H9 (cell line): ENCODE data around the gene NSF. TPM values are rescaled to one million over a fixed set of nuclear protein-coding genes. Genes with fewer than 3 reads are reported as not detected.

Experiments
- DNase-seq: peaks from one replicate; pipeline ENCODE4 v3.0.0-alpha.2; 2017
- H2AFZ ChIP-seq: one replicate; pipeline ENCODE4 v1.6.1; 2013; ENCODE audit warnings: mild to moderate bottlenecking, low read length, control low read depth, moderate library complexity
- H2AK5ac ChIP-seq: 2 replicates; pipeline ENCODE4 v1.6.1; 2013; ENCODE audit warnings: low read length, control low read depth, mixed read lengths; ENCODE audit not compliant: insufficient read length
- H2BK120ac ChIP-seq: one replicate; pipeline ENCODE4 v1.6.1; 2013; ENCODE audit warnings: low read depth, mild to moderate bottlenecking, low read length, control low read depth, inconsistent platforms; ENCODE audit not compliant: poor library complexity, severe bottlenecking
- H2BK12ac ChIP-seq: 2 replicates; pipeline ENCODE4 v1.6.1; 2013; ENCODE audit warnings: low read length, control low read depth, mixed read lengths, low read depth; ENCODE audit not compliant: insufficient read length
- H2BK15ac ChIP-seq: 2 replicates; pipeline ENCODE4 v1.6.1; 2013; ENCODE audit warnings: low read depth, low read length, control low read depth
- H2BK20ac ChIP-seq: one replicate; pipeline ENCODE4 v1.6.1; 2013; ENCODE audit warnings: low read depth, mild to moderate bottlenecking, low read length, control low read depth, inconsistent platforms; ENCODE audit not compliant: poor library complexity, severe bottlenecking
- H2BK5ac ChIP-seq: 2 replicates; pipeline ENCODE4 v1.6.1; 2013; ENCODE audit warnings: low read length, control low read depth, mixed read lengths; ENCODE audit not compliant: insufficient read length
- H3K14ac ChIP-seq: 2 replicates; pipeline ENCODE4 v1.6.1; 2013; ENCODE audit warnings: low read length, control low read depth; ENCODE audit not compliant: insufficient read depth
- H3K18ac ChIP-seq: 2 replicates; pipeline ENCODE4 v1.6.1; 2013; ENCODE audit warnings: low read depth, mild to moderate bottlenecking, mixed read lengths, low read length, control low read depth; ENCODE audit not compliant: insufficient read length
- H3K23ac ChIP-seq: 2 replicates; pipeline ENCODE4 v1.6.1; 2013; ENCODE audit warnings: low read length, control low read depth, mixed read lengths, low read depth; ENCODE audit not compliant: insufficient read length
- H3K23me2 ChIP-seq: 2 replicates; pipeline ENCODE4 v1.6.1; 2013; ENCODE audit warnings: low read depth, mild to moderate bottlenecking, mixed read lengths, low read length, control low read depth; ENCODE audit not compliant: insufficient read length, poor library complexity, severe bottlenecking
- H3K27ac ChIP-seq: 2 replicates; pipeline ENCODE4 v1.5.1; 2013; ENCODE audit warnings: low read length, control low read depth, mixed read lengths, low read depth; ENCODE audit not compliant: insufficient read length
- H3K27me3 ChIP-seq: 2 replicates; pipeline ENCODE4 v1.6.1; 2013; ENCODE audit warnings: low read length, control low read depth, inconsistent platforms; ENCODE audit not compliant: insufficient read depth
- H3K4ac ChIP-seq: 2 replicates; pipeline ENCODE4 v1.6.1; 2013; ENCODE audit warnings: low read depth, mild to moderate bottlenecking, control low read depth, inconsistent platforms, low read length, moderate library complexity
- H3K4me1 ChIP-seq: 2 replicates; pipeline ENCODE4 v1.6.1; 2013; ENCODE audit warnings: low read length, control low read depth, inconsistent platforms; ENCODE audit not compliant: insufficient read depth
- H3K4me2 ChIP-seq: 2 replicates; pipeline ENCODE4 v1.6.1; 2013; ENCODE audit warnings: low read length, control low read depth, mixed read lengths; ENCODE audit not compliant: insufficient read length, insufficient read depth
- H3K56ac ChIP-seq: 2 replicates; pipeline ENCODE4 v1.6.1; 2013; ENCODE audit warnings: low read depth, mild to moderate bottlenecking, mixed read lengths, low read length, control low read depth; ENCODE audit not compliant: insufficient read length
- H3K79me1 ChIP-seq: 2 replicates; pipeline ENCODE4 v1.6.1; 2013; ENCODE audit warnings: low read depth, mild to moderate bottlenecking, moderate library complexity, low read length, control low read depth, inconsistent platforms; ENCODE audit not compliant: insufficient read depth, poor library complexity, severe bottlenecking
- H3K79me2 ChIP-seq: 2 replicates; pipeline ENCODE4 v1.6.1; 2013; ENCODE audit warnings: low read length, control low read depth, inconsistent platforms; ENCODE audit not compliant: insufficient read depth
- H3K9ac ChIP-seq: 2 replicates; pipeline ENCODE4 v1.6.1; 2013; ENCODE audit warnings: low read length, control low read depth, mixed read lengths; ENCODE audit not compliant: insufficient read length; ENCODE audit errors: extremely low read depth
- H3K9me3 ChIP-seq: one replicate; pipeline ENCODE4 v1.6.1; 2013; ENCODE audit warnings: low read depth, low read length, inconsistent platforms; ENCODE audit not compliant: control insufficient read depth
- H3T11ph ChIP-seq: one replicate; pipeline ENCODE4 v1.6.1; 2013; ENCODE audit warnings: mild to moderate bottlenecking, low read length, control low read depth, inconsistent platforms
- H4K20me1 ChIP-seq: one replicate; pipeline ENCODE4 v1.6.1; 2013; ENCODE audit not compliant: control insufficient read depth, insufficient read length, insufficient read depth
- H4K5ac ChIP-seq: 2 replicates; pipeline ENCODE4 v1.6.1; 2013; ENCODE audit warnings: low read depth, mild to moderate bottlenecking, mixed read lengths, low read length, control low read depth; ENCODE audit not compliant: insufficient read length
- H4K8ac ChIP-seq: replicated peaks from 2 replicates; pipeline ENCODE4 v1.6.1; 2013; ENCODE audit warnings: low read length, control low read depth, mixed read lengths, low read depth; ENCODE audit not compliant: insufficient read length
- H4K91ac ChIP-seq: 2 replicates; pipeline ENCODE4 v1.6.1; 2013; ENCODE audit warnings: low read depth, mild to moderate bottlenecking, moderate library complexity, mixed read lengths, low read length, control low read depth; ENCODE audit not compliant: insufficient read length
- H3K27ac Mint-ChIP-seq, 3 experiments: 2 replicates in 2 of 3; 3 replicates in 1 of 3; pipeline ENCODE4 v1.8.0; 2020 to 2021; ENCODE audit warnings: mixed read lengths in 3 of 3, mild to moderate bottlenecking in 1 of 3, moderate library complexity in 1 of 3
- H3K27me3 Mint-ChIP-seq: 2 replicates; pipeline ENCODE4 v1.8.0; 2021; ENCODE audit warnings: low read depth, mild to moderate bottlenecking, moderate library complexity, mixed read lengths
- H3K36me3 Mint-ChIP-seq, 3 experiments: 2 replicates in 2 of 3; 3 replicates in 1 of 3; pipeline ENCODE4 v1.8.0; 2020 to 2021; ENCODE audit warnings: low read depth in 3 of 3, mixed read lengths in 3 of 3; ENCODE audit not compliant: insufficient read depth in 1 of 3
- H3K4me1 Mint-ChIP-seq, 2 experiments: 2 replicates each; pipeline ENCODE4 v1.8.0; 2020; ENCODE audit warnings: mixed read lengths in 2 of 2
- H3K4me3 Mint-ChIP-seq, 2 experiments: 2 replicates in 1 of 2; 3 replicates in 1 of 2; pipeline ENCODE4 v1.8.0; 2020 to 2021; ENCODE audit warnings: mild to moderate bottlenecking in 2 of 2, mixed read lengths in 2 of 2, moderate library complexity in 1 of 2
- H3K9me3 Mint-ChIP-seq, 2 experiments: 2 replicates in 1 of 2; 3 replicates in 1 of 2; pipeline ENCODE4 v1.8.0; 2020; ENCODE audit warnings: mild to moderate bottlenecking in 2 of 2, mixed read lengths in 2 of 2, moderate library complexity in 1 of 2
- WGBS: extraction: QIAGEN DNeasy Blood & Tissue Kit; methylation state at CpG from one replicate; pipeline ENCODE4 v1.1.7; 2013; ENCODE audit warnings: missing lambda C conversion rate, low lambda C conversion rate, mixed read lengths; ENCODE audit not compliant: insufficient read length; ENCODE audit errors: extremely low coverage; 5-methylcytosine and 5-hydroxymethylcytosine counted together
- total RNA-seq: library from RNA; stranded (reverse); gene quantifications from 2 replicates; pipeline ENCODE4 v1.2.1, GENCODE V29; 2021
- TF ChIP-seq, protein P1 (sequence below): fragments of 200-600 bp; sonication (generic); conservative IDR thresholded peaks from 3 replicates; pipeline ENCODE4 v1.8.0; 2021; ENCODE audit warnings: antibody characterized with exemption, mild to moderate bottlenecking

The NSF gene
- total RNA-seq, 1 experiment from 2014 or later, result 36.4 TPM

DNA sequence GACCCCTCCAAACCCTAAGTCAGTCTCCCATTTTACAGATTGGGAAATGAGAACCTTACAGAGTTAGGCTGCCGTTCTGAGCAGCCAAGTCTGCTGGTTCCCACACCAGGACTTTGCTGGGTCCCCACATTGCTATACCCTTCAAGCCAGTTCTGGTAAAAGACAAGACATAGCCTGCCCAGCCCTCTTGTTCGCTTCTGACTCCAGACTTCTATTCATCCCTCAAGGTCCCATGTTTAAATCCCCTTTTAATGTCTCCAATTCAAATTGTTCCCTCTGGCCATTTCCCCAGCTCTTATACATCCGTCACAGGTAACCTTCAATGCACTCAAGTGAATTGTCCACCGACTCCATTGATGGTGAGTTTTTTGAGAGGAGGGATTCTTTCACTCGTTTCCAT, 197.8 kb downstream of the NSF start:
- H3K56ac ChIP-seq, result no peak overlapping the region
- H3K14ac ChIP-seq, result no peak overlapping the region
- H2BK12ac ChIP-seq, result no peak overlapping the region
- DNase-seq, result no peak
- H4K8ac ChIP-seq, result no peak overlapping the region
- H3K27ac ChIP-seq, result no peak overlapping the region
- H3K9me3 ChIP-seq, result no peaks in the 10 kb centered on the region
- no peak overlapping the region for H2BK120ac ChIP-seq
- no peaks in the 10 kb centered on the region for H4K20me1 ChIP-seq
- no peak overlapping the region for H3K18ac ChIP-seq
- TF ChIP-seq, protein P1, sequence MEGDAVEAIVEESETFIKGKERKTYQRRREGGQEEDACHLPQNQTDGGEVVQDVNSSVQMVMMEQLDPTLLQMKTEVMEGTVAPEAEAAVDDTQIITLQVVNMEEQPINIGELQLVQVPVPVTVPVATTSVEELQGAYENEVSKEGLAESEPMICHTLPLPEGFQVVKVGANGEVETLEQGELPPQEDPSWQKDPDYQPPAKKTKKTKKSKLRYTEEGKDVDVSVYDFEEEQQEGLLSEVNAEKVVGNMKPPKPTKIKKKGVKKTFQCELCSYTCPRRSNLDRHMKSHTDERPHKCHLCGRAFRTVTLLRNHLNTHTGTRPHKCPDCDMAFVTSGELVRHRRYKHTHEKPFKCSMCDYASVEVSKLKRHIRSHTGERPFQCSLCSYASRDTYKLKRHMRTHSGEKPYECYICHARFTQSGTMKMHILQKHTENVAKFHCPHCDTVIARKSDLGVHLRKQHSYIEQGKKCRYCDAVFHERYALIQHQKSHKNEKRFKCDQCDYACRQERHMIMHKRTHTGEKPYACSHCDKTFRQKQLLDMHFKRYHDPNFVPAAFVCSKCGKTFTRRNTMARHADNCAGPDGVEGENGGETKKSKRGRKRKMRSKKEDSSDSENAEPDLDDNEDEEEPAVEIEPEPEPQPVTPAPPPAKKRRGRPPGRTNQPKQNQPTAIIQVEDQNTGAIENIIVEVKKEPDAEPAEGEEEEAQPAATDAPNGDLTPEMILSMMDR, result no peak
- no peaks in the 10 kb centered on the region for H3K79me2 ChIP-seq
- H2BK15ac ChIP-seq, result no peak overlapping the region
- H2AFZ ChIP-seq, result no peak overlapping the region
- Mint-ChIP-seq H3K9me3 (peaks cover 5 to 12% of the 10 kb centered on the region in 2 experiments; a peak in 4 of 5 replicates), H3K4me1 (peaks cover 25 to 40% of the 10 kb centered on the region in 2 experiments), H3K27me3 (peaks cover 73% of the 10 kb centered on the region), H3K36me3 (peaks cover 2 to 20% (median 9%) of the 10 kb centered on the region in 3 experiments; a peak in 5 of 7 replicates), H3K27ac (no peak overlapping the region), H3K4me3 (no peak overlapping the region)
- 0 out of 2 replicates have a peak, but pooled peaks cover 2% of the 10 kb centered on the region for H3K4me1 ChIP-seq
- H2BK20ac ChIP-seq, result no peak overlapping the region
- H4K91ac ChIP-seq, result no peak overlapping the region
- no peak overlapping the region for H2BK5ac ChIP-seq
- no peak overlapping the region for H3K23ac ChIP-seq
- H3K23me2 ChIP-seq, result no peaks in the 10 kb centered on the region
- no peak overlapping the region for H2AK5ac ChIP-seq
- no peaks in the 10 kb centered on the region; the same call in 1 of the 2 replicates for H3K27me3 ChIP-seq
- no peak overlapping the region for H3K9ac ChIP-seq
- H3K4me2 ChIP-seq, result no peak overlapping the region
- no CpG with 5 or more reads among the region's 5 CpGs for WGBS
- no peak overlapping the region for H3K4ac ChIP-seq
- H4K5ac ChIP-seq, result no peak overlapping the region
- no peaks in the 10 kb centered on the region for H3K79me1 ChIP-seq
- no peak overlapping the region for H3T11ph ChIP-seq
